Aorta (tissue), 5 donors: ENCODE measurements around the gene MPND. TPM values are rescaled to one million over a fixed set of nuclear protein-coding genes. Genes with fewer than 3 reads are reported as not detected.

Source experiments
- ATAC-seq: fragments of 200-7000 bp; cut with Tn5 transposase; one replicate; pipeline ENCODE4 v1.9.1; 2022; ENCODE audit warnings: moderate library complexity; ENCODE audit not compliant: low FRiP score
- DNase-seq, 2 donors: peaks; one replicate each; pipeline ENCODE4 v3.0.0-alpha.2; 2020
- H3K27ac ChIP-seq, 2 donors: one replicate each; pipeline ENCODE4 v1.5.1; 2013; ENCODE audit warnings: low read length in 2 of 2, mild to moderate bottlenecking in 2 of 2, moderate library complexity in 2 of 2, control low read depth in 1 of 2, inconsistent platforms in 1 of 2, low read depth in 1 of 2
- H3K27me3 ChIP-seq, 2 donors: one replicate each; pipeline ENCODE4 v1.6.1; 2013; ENCODE audit warnings: control low read depth in 1 of 2, low read length in 1 of 2, mild to moderate bottlenecking in 1 of 2, moderate library complexity in 1 of 2; ENCODE audit not compliant: insufficient read depth in 2 of 2, control insufficient read depth in 1 of 2
- H3K36me3 ChIP-seq, 2 donors: one replicate each; pipeline ENCODE4 v1.6.1; 2013; ENCODE audit warnings: control low read depth in 1 of 2, low read length in 1 of 2, mild to moderate bottlenecking in 1 of 2; ENCODE audit not compliant: insufficient read depth in 2 of 2, control insufficient read depth in 1 of 2
- H3K4me1 ChIP-seq, 2 donors: one replicate each; pipeline ENCODE4 v1.6.1; 2013; ENCODE audit warnings: low read length in 2 of 2, control low read depth in 1 of 2, mild to moderate bottlenecking in 1 of 2, moderate library complexity in 1 of 2; ENCODE audit not compliant: insufficient read depth in 2 of 2, control insufficient read depth in 1 of 2
- H3K4me3 ChIP-seq, 2 donors: one replicate each; pipeline ENCODE4 v1.5.1; 2013; ENCODE audit warnings: low read length in 2 of 2, control low read depth in 1 of 2, mild to moderate bottlenecking in 1 of 2
- H3K9me3 ChIP-seq: one replicate; pipeline ENCODE4 v1.6.1; 2013; ENCODE audit warnings: mild to moderate bottlenecking, low read length; ENCODE audit not compliant: control insufficient read depth
- WGBS, 2 donors: extraction: QIAGEN DNeasy Blood & Tissue Kit; methylation state at CpG; one replicate each; pipeline ENCODE4 v1.1.7; 2013; 5-methylcytosine and 5-hydroxymethylcytosine counted together
- intact Hi-C, 2 donors: fragments of 100-400 bp; cut with DNase I; formaldehyde crosslinking; loops; one replicate each; pipeline versions ENCODE4 v1.14.2 to v1.15.0; 2022
- polyA plus RNA-seq, 2 donors: library from polyadenylated mRNA; stranded (reverse); fragments of 200-250 nt; gene quantifications; one replicate each; pipeline ENCODE4 v1.2.3, GENCODE V29; 2013
- total RNA-seq, 2 donors: library from RNA; stranded (reverse); fragmentation: NEBNext Ultra II Directional; extraction: Animal tissue kit (Norgen Biotek cat#: 25700); gene quantifications; one replicate each; pipeline ENCODE4 v1.2.1, GENCODE V29; 2021
- donor health status: healthy with polysubstance abuse.
- donor health status: Bipolar disorder and iron deficiency.
- donor health status: DM: no; HTN: no; CAD: no.
- donor health status: DM: no; HTN: no; CAD: no.
- donor health status: DM: yes; HTN: yes; CAD: no.

The MPND gene
- total and polyA plus RNA-seq, 4 donors: 13.5 to 17.9 (median 15.2) TPM

DNA sequence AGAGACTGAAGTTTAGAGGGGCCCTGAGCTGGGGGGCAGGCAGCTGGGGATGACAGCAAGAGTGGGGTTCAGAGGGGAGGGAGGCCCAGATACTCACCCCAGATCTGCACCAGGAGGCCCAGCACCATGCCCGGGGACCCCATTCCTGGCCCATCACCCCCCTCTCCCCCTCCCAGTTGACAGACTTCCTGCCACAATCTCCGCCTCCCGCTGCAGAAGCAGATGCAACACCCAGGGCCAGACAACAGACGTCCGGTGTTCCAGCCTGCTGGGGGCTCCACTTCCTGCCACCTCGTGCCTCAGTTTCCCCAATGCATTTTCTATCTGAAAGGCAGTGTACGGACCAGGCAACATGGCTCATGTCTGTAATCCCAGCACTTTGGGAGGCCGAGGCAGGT lies 41.1 kb upstream of the MPND start, which contains the start of gene TMIGD2:
TMIGD2 (minus strand) TSS at position 147 of the 398 bp plus-strand sequence; CDS start at position 143, 4 bp downstream.
- Histone ChIP-seq H3K4me3 (no peak within 1 kb of the TSS), H3K36me3 (no peaks in the 10 kb centered on the region), H3K4me1 (no peaks in the 10 kb centered on the region), H3K9me3 (no peaks in the 10 kb centered on the region), H3K27me3 (no peaks in the 10 kb centered on the region), H3K27ac (no peak within 1 kb of the TSS)
- DNase-seq (no peak), ATAC-seq (no peak)
- intact Hi-C loops: no loop called here
- 71% methylated on average over 8 of the region's 8 CpGs for WGBS, 2 donors

DNA sequence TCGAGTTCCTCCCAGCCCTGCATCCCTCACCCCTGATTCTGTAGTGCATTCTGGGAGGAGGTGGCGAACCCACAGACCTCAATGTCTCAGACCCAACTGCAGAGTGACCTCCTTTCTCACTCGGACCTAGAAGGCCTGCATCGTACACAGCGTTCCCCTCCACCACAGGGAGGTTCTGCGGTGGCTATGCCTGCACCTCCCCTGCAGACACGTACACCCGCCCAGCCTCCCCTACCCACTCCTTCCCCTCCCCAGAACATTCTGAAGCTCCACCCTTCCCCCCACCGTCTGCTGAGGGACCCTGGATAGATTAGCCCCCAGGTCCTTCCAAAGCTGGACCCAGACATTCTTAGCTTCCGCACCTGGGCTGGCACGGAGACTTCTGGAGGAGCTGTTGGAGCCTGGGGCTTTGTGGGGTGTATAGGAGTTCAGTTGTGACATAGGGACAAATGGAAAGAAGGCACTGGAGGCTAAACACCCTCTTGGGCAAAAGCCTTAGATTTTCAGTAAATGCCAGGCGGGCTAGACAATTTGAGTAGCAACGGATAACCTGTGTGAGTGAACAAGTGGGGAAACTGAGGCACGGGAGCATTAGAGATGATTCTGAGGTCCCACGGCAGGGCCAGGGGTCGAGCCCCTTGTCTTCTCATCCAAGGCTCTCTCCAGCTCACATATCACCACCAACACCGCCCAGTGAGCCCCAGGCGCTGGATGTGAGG lies 39.4 kb upstream of the MPND start:
- no peaks in the 10 kb centered on the region for H3K27me3 ChIP-seq
- ATAC-seq (no peak), DNase-seq (no peak)
- 47 to 49% methylated on average over 18 of the region's 18 CpGs for WGBS, 2 donors
- H3K4me3 ChIP-seq: no peak overlapping the region
- H3K27ac ChIP-seq: no peak overlapping the region
- no peaks in the 10 kb centered on the region for H3K36me3 ChIP-seq
- H3K4me1 ChIP-seq: no peaks in the 10 kb centered on the region
- intact Hi-C loops: no loop called here
- no peaks in the 10 kb centered on the region for H3K9me3 ChIP-seq

DNA sequence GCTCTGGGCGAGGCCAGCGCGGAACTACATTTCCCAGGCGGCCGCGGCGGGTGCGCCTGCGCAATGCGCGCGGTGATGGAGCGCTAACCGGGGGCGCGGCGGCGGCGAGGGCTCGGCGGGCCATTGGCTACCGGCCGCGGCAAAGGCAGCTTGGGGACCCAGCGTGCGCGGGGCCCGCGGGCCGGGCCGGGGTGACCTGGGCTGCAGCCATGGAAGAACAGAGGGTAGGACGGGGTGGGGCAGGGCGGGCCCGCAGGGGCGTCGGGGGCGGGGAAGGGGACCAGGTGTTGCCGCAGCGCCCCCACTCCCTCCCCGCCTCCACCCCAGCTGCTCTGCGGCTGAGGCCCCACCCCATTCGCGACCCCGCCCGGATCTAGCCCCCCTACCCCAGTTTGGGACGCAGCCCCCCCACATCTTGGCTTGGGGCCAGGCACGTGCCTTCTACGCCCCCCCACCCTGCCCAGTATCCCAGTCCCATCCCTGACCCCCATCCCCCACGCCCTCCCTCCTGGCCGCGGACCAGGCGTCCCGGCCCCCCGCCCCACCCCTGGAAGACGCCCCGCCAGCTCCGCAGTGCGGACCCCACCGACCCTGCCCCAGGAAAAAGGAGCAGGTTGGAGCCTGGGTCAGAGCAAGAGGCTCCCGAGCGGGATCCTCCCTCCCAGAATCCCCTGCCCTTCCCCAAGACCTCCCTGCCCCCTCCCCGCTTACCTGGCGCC lies 38.7 kb upstream of the MPND start, which contains the start of gene FSD1:
FSD1 (plus strand) TSS at position 61 of the 719 bp plus-strand sequence; CDS start at position 210, 149 bp downstream.
- H3K36me3 ChIP-seq: no peaks in the 10 kb centered on the region

DNA sequence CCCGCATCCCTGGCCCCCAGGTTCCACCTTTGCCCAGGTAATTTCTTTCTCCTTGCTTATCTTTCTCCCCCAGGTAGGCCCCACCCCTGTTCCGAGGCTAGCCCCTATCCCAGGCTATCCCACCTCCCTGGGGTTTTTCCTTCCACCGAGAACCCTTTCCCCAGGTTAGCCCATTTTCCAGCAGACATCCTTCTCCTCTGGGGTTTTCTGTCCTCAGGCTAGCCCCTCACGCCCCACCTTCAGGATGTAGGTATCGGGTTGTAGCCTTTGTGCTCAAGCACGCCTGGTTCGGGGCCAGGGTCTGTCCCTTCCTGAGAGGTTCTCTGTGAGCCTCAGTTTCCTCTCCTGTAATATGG lies 38.1 kb upstream of the MPND start:
- H3K9me3 ChIP-seq: no peaks in the 10 kb centered on the region
- WGBS, 2 donors: 71 to 78% methylated on average over 7 of the region's 7 CpGs
- no peak overlapping the region for H3K4me3 ChIP-seq
- H3K27me3 ChIP-seq: no peaks in the 10 kb centered on the region
- DNase-seq (no peak), ATAC-seq (no peak)
- intact Hi-C loops: no loop called here
- H3K36me3 ChIP-seq: no peaks in the 10 kb centered on the region
- no peak overlapping the region for H3K27ac ChIP-seq
- no peaks in the 10 kb centered on the region for H3K4me1 ChIP-seq

More for the DNA sequence above, 38.7 kb upstream of the MPND start, which contains the start of gene FSD1:
- intact Hi-C loops: no loop called here
- no peaks in the 10 kb centered on the region for H3K9me3 ChIP-seq
- no peaks in the 10 kb centered on the region for H3K27me3 ChIP-seq
- no peak within 1 kb of the TSS for H3K27ac ChIP-seq
- ATAC-seq (no peak), DNase-seq (peak in 1 of 2 donors; percentile 80)
- H3K4me1 ChIP-seq: no peaks in the 10 kb centered on the region
- no peak within 1 kb of the TSS for H3K4me3 ChIP-seq
- 3 to 5% methylated on average over 41 to 63 of the region's 63 CpGs for WGBS, 2 donors

DNA sequence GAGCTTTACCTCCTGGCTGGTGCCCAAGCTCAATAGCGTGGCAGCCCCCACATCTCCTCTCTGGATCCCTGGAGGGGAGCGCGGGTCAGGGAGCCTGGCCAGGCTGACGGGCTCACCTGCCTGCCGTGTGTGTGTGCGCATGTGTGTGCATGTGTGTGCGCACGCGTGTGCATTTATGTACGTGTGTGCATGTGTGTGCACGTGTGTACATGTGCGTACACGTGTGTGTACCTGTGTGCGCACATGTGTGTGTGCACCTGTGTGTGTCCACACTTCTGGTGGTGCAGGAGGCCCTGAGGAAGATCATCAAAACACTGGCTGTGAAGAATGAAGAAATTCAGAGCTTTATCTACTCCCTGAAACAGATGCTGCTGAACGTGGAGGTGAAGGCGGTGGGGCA lies 37.7 kb upstream of the MPND start:
- no peak for ATAC-seq
- intact Hi-C loops: no loop called here
- Histone ChIP-seq H3K27ac (no peak overlapping the region), H3K27me3 (no peaks in the 10 kb centered on the region), H3K36me3 (no peaks in the 10 kb centered on the region), H3K4me3 (no peak overlapping the region), H3K4me1 (no peaks in the 10 kb centered on the region), H3K9me3 (no peaks in the 10 kb centered on the region)
- WGBS, 2 donors: 81 to 84% methylated on average over 16 of the region's 16 CpGs
- DNase-seq: no peak

DNA sequence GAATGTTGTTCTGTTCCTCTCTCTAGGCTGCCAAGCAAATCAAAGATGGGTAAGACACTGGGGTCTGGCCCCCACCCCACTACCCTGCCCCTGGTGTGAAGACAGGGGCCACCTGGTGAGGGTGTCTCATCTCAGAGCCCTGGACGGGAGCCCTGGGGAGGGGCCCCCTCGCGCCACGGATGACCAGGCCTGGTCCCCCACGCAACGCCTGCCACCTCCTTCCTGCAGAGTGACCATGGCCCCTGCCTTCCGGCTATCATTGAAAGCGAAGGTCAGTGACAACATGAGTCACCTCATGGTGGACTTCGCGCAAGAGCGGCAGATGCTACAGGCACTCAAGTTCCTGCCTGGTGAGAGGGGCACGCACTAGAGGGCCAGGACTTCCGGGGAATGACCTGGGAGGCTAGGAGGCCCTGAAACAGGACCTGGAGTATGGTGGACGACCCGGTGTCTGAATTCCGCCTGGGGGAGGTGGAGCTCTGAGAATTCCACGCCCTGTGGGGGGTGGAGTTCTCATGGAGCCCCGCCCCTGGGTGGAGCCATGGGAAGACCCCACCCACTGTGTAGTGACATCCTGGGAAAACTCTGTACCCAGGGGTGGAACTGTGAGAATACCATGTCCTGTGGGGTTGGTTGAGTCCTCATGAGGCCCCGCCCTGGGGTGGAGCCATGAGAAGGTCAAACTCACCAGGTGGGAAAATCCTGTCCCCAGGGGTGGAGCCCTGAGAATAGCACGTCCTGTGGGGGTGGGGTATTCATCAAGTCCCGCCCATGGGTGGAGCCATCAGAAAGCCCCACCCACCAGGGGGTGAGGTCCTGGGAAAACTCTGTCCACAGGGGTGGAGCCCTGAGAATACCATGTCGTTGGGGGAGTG lies 32.9 kb upstream of the MPND start:
- no peak for DNase-seq
- Histone ChIP-seq H3K4me1 (no peaks in the 10 kb centered on the region), H3K27me3 (no peaks in the 10 kb centered on the region), H3K4me3 (no peak overlapping the region), H3K27ac (no peak overlapping the region), H3K36me3 (no peaks in the 10 kb centered on the region), H3K9me3 (no peaks in the 10 kb centered on the region)
- intact Hi-C loops: no loop called here
- WGBS, 2 donors: 92 to 94% methylated on average over 22 of the region's 22 CpGs
- no peak for ATAC-seq

DNA sequence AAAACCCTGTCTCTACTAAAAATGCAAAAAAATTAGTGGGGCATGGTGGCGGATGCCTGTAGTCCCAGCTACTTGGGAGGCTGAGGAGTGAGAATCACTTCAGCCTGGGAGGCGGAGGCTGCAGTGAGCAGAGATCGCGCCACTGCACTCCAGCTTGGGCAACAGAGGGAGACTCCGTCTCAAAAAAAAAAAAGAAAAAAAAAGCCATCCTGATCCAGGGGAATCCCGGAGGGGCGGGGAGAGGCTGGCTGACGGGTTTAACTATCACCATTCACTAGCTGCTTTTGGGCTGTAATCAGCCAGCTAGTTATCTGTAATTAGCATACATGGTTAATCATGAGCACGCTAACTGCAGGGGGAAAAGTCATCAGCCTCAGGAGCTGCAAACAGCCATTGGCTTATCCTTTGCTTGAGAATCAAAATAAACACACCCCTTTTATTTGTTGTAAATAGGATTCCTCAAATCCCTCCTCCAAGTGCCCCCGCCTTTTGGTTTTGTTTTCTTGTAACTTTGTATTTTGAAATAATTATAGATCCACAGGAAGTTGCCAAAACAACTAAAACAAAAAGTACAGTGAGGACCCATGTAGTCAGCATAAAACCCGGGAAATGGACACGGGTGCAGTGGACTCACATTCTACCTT lies 29.4 kb upstream of the MPND start:
- no peaks in the 10 kb centered on the region for H3K4me1 ChIP-seq
- no peak overlapping the region for H3K4me3 ChIP-seq
- no peak overlapping the region for H3K27ac ChIP-seq
- DNase-seq (no peak), ATAC-seq (no peak)
- intact Hi-C loops: no loop called here
- no peaks in the 10 kb centered on the region for H3K36me3 ChIP-seq
- H3K27me3 ChIP-seq: no peaks in the 10 kb centered on the region
- H3K9me3 ChIP-seq: no peaks in the 10 kb centered on the region
- WGBS, 2 donors: 66% methylated on average over 12 of the region's 12 CpGs

DNA sequence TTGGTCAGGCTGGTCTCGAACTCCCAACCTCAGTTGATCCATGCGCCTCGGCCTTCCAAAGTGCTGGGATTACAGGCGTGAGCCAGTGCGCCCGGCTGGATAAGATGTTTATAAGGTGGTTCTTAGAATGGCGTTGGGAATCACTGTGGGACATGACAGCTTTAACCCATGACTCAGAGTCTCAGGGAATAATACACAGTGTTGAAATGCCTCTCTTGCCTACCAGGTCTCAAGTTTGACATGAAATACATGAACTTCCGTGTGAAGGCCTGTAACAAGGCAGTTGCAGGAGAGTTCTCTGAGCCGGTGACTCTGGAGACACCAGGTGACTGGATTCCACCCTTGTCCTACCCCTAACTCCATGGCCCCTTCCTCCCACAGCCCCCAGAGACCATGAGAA lies 26.4 kb upstream of the MPND start:
- intact Hi-C loops: no loop called here
- no peak for ATAC-seq
- Histone ChIP-seq H3K27ac (no peak overlapping the region), H3K9me3 (no peaks in the 10 kb centered on the region), H3K4me1 (no peaks in the 10 kb centered on the region), H3K36me3 (no peaks in the 10 kb centered on the region), H3K27me3 (no peaks in the 10 kb centered on the region), H3K4me3 (no peak overlapping the region)
- DNase-seq: no peak
- 84 to 87% methylated on average over 9 of the region's 9 CpGs for WGBS, 2 donors
